H1 (cell line): ENCODE measurements around the gene SPRED1. TPM values are rescaled to one million over a fixed set of nuclear protein-coding genes. Genes with fewer than 3 reads are reported as not detected.

Experiments used
- CTCF ChIA-PET: fragments of 300-600 bp; sonication (Branson Sonifier 250); formaldehyde crosslinking; loops from one replicate; lab custom pipeline; 2021; ENCODE audit not compliant: partially characterized antibody; lab: Charles Lee
- POLR2A ChIA-PET: fragments of 300-600 bp; sonication (Branson Sonifier 250); formaldehyde crosslinking; loops from one replicate; lab custom pipeline; 2021; ENCODE audit warnings: inconsistent platforms; ENCODE audit not compliant: partially characterized antibody; lab: Charles Lee
- DNase-seq, 2 experiments: peaks; one replicate each; pipeline versions ENCODE4 v3.0.0 to v3.0.0-alpha.2; 2010 to 2022; ENCODE audit warnings: low spot score in 2 of 2, low read depth in 1 of 2, mixed read lengths in 1 of 2
- FAIRE-seq: peaks from 2 replicates; lab custom pipeline; 2011; peaks lifted over from hg19 to GRCh38; lab: Jason Lieb, UNC
- H2AFZ ChIP-seq: 2 replicates; pipeline ENCODE4 v1.8.1; 2012; ENCODE audit warnings: low read length, inconsistent platforms
- H2AK5ac ChIP-seq: 2 replicates; pipeline ENCODE4 v1.6.1; 2013; ENCODE audit warnings: low read depth, low read length
- H2BK120ac ChIP-seq: replicated peaks from 2 replicates; pipeline ENCODE3; 2013; ENCODE audit warnings: low read depth, low read length, inconsistent platforms
- H2BK12ac ChIP-seq: 2 replicates; pipeline ENCODE4 v1.6.1; 2013; ENCODE audit warnings: low read depth, low read length
- H2BK15ac ChIP-seq: 2 replicates; pipeline ENCODE4 v1.6.1; 2013; ENCODE audit warnings: low read length
- H2BK20ac ChIP-seq: 2 replicates; pipeline ENCODE4 v1.6.1; 2013; ENCODE audit warnings: low read length
- H2BK5ac ChIP-seq: 2 replicates; pipeline ENCODE4 v1.6.1; 2013; ENCODE audit warnings: low read depth, low read length
- H3K14ac ChIP-seq: 2 replicates; pipeline ENCODE4 v1.6.1; 2013; ENCODE audit warnings: inconsistent platforms; ENCODE audit not compliant: insufficient read length
- H3K18ac ChIP-seq: 2 replicates; pipeline ENCODE4 v1.6.1; 2013; ENCODE audit warnings: low read length; ENCODE audit errors: extremely low read depth
- H3K23ac ChIP-seq: 2 replicates; pipeline ENCODE4 v1.6.1; 2013; ENCODE audit warnings: inconsistent platforms; ENCODE audit not compliant: insufficient read length
- H3K23me2 ChIP-seq: 2 replicates; pipeline ENCODE4 v1.6.1; 2013; ENCODE audit warnings: low read depth, low read length
- H3K27ac ChIP-seq: 2 replicates; pipeline ENCODE4 v1.6.1; 2011; ENCODE audit warnings: low read depth, low read length, inconsistent platforms
- H3K27me3 ChIP-seq, 4 experiments: replicated peaks in 1 of 4; 1 replicate in 1 of 4; 2 replicates in 3 of 4; pipeline versions ENCODE4 v1.6.1 to v1.8.1; 2011 to 2013; ENCODE audit warnings: low read length in 3 of 4, mild to moderate bottlenecking in 3 of 4, inconsistent platforms in 2 of 4, mixed read lengths in 2 of 4, moderate library complexity in 1 of 4; ENCODE audit not compliant: control insufficient read depth in 3 of 4, insufficient read depth in 3 of 4; ENCODE audit errors: extremely low read depth in 1 of 4
- H3K36me3 ChIP-seq, 4 experiments: 2 replicates each; pipeline versions ENCODE4 v1.6.1 to v1.8.1; 2011 to 2013; ENCODE audit warnings: mild to moderate bottlenecking in 4 of 4, low read length in 3 of 4, moderate library complexity in 2 of 4, control low read depth in 1 of 4, inconsistent platforms in 1 of 4; ENCODE audit not compliant: insufficient read depth in 4 of 4, control insufficient read depth in 2 of 4
- H3K4ac ChIP-seq: replicated peaks from 2 replicates; pipeline ENCODE3; 2013; ENCODE audit warnings: low read length, low read depth, mixed read lengths, inconsistent platforms; ENCODE audit not compliant: insufficient read length
- H3K4me1 ChIP-seq, 4 experiments: replicated peaks in 1 of 4; 1 replicate in 1 of 4; 2 replicates in 3 of 4; pipeline versions ENCODE4 v1.6.1 to v1.8.1; 2011 to 2013; ENCODE audit warnings: low read length in 3 of 4, inconsistent platforms in 2 of 4, mixed read lengths in 1 of 4; ENCODE audit not compliant: insufficient read depth in 4 of 4, control insufficient read depth in 3 of 4
- H3K4me2 ChIP-seq, 2 experiments: 2 replicates each; pipeline versions ENCODE4 v1.6.1 to v1.8.1; 2011 to 2013; ENCODE audit warnings: low read depth in 2 of 2, low read length in 2 of 2, control low read depth in 1 of 2, inconsistent platforms in 1 of 2, mild to moderate bottlenecking in 1 of 2; ENCODE audit not compliant: insufficient read depth in 1 of 2
- H3K4me3 ChIP-seq, 4 experiments: fragments of 200-600, 300-600 bp in 1 of 4; sonication (generic), shearing (Covaris generic), sonication (Bioruptor Twin) in 1 of 4; 2 replicates each; pipeline versions ENCODE4 v1.5.1 to v1.8.1; 2011 to 2016; ENCODE audit warnings: low read length in 4 of 4, low read depth in 3 of 4, control low read depth in 2 of 4, inconsistent platforms in 2 of 4, mild to moderate bottlenecking in 2 of 4, mixed read lengths in 1 of 4, moderate library complexity in 1 of 4; ENCODE audit not compliant: insufficient read depth in 2 of 4; ENCODE audit errors: extremely low read depth in 1 of 4
- H3K56ac ChIP-seq: replicated peaks from 2 replicates; pipeline ENCODE3; 2013; ENCODE audit warnings: low read depth, mild to moderate bottlenecking, mixed read lengths, low read length, inconsistent platforms; ENCODE audit not compliant: insufficient read length
- H3K79me1 ChIP-seq: 2 replicates; pipeline ENCODE4 v1.6.1; 2013; ENCODE audit warnings: low read depth, low read length, control low read depth
- H3K79me2 ChIP-seq, 2 experiments: 2 replicates each; pipeline versions ENCODE4 v1.6.1 to v1.8.1; 2012 to 2013; ENCODE audit warnings: low read length in 2 of 2, mild to moderate bottlenecking in 2 of 2, inconsistent platforms in 1 of 2; ENCODE audit not compliant: insufficient read depth in 2 of 2, control insufficient read depth in 1 of 2
- H3K9ac ChIP-seq, 4 experiments: replicated peaks in 1 of 4; 1 replicate in 1 of 4; 2 replicates in 3 of 4; pipeline versions ENCODE4 v1.6.1 to v1.8.1; 2011 to 2013; ENCODE audit warnings: low read depth in 3 of 4, low read length in 3 of 4, control low read depth in 2 of 4, mild to moderate bottlenecking in 2 of 4, moderate library complexity in 2 of 4, inconsistent platforms in 1 of 4; ENCODE audit errors: extremely low read depth in 1 of 4
- H3K9me3 ChIP-seq, 2 experiments: 2 replicates each; pipeline versions ENCODE4 v1.6.1 to v1.8.1; 2012 to 2013; ENCODE audit warnings: mild to moderate bottlenecking in 2 of 2, moderate library complexity in 2 of 2, control low read depth in 1 of 2, inconsistent platforms in 1 of 2, low read depth in 1 of 2, low read length in 1 of 2, mixed read lengths in 1 of 2; ENCODE audit not compliant: insufficient read depth in 2 of 2
- H4K20me1 ChIP-seq, 2 experiments: replicated peaks in 1 of 2; 2 replicates each; pipeline versions ENCODE3 to v1.8.1; 2011 to 2013; ENCODE audit warnings: inconsistent platforms in 2 of 2, low read length in 2 of 2, mild to moderate bottlenecking in 1 of 2; ENCODE audit not compliant: insufficient read depth in 2 of 2, control insufficient read depth in 1 of 2
- H4K5ac ChIP-seq: 2 replicates; pipeline ENCODE4 v1.6.1; 2013; ENCODE audit warnings: low read length, low read depth, mixed read lengths, inconsistent platforms; ENCODE audit not compliant: insufficient read length
- H4K8ac ChIP-seq: 2 replicates; pipeline ENCODE4 v1.8.0; 2013; ENCODE audit warnings: mild to moderate bottlenecking, moderate library complexity, low read length, inconsistent platforms; ENCODE audit not compliant: insufficient read depth; ENCODE audit errors: extremely low read depth
- H4K91ac ChIP-seq: replicated peaks from 2 replicates; pipeline ENCODE3; 2013; ENCODE audit warnings: low read length, mixed read lengths, inconsistent platforms; ENCODE audit not compliant: insufficient read length
- ASH2L ChIP-seq: fragments of 200-600, 300-600 bp; sonication (generic); IDR thresholded peaks from one replicate; pipeline ENCODE4 v1.7.1; 2017; ENCODE audit warnings: low read length
- BACH1 ChIP-seq: IDR thresholded peaks from 2 replicates; pipeline ENCODE4 v1.6.1; 2012; ENCODE audit warnings: low read length, improper control_type of control experiment
- CHD1 ChIP-seq: IDR thresholded peaks from 2 replicates; pipeline ENCODE4 v1.6.1; 2012; ENCODE audit warnings: low read depth, low read length, improper control_type of control experiment
- EGR1 ChIP-seq: IDR thresholded peaks from 2 replicates; pipeline ENCODE4 v1.6.1; 2011; ENCODE audit warnings: low read depth, low read length, borderline replicate concordance
- EZH2 ChIP-seq: fragments of 200-600 bp; sonication (generic); IDR thresholded peaks from 2 replicates; pipeline ENCODE4 v1.7.1; 2012; ENCODE audit warnings: low read depth, mild to moderate bottlenecking, moderate library complexity, low read length, inconsistent platforms; ENCODE audit not compliant: severe bottlenecking
- FOSL1 ChIP-seq: IDR thresholded peaks from 2 replicates; pipeline ENCODE4 v1.6.1; 2011; ENCODE audit warnings: mild to moderate bottlenecking, low read depth, low read length, moderate library complexity; ENCODE audit not compliant: insufficient read depth
- GTF2F1 ChIP-seq: IDR thresholded peaks from 2 replicates; pipeline ENCODE4 v1.6.1; 2012; ENCODE audit warnings: low read depth, low read length, improper control_type of control experiment, borderline replicate concordance
- HDAC2 ChIP-seq, 2 experiments: fragments of 300-600 bp in 1 of 2; sonication (generic) in 1 of 2; IDR thresholded peaks; 2 replicates each; pipeline ENCODE4 v1.6.1; 2011 to 2012; ENCODE audit warnings: low read depth in 2 of 2, low read length in 2 of 2, mild to moderate bottlenecking in 2 of 2, moderate library complexity in 2 of 2, borderline replicate concordance in 1 of 2, inconsistent platforms in 1 of 2
- JUN ChIP-seq: IDR thresholded peaks from 2 replicates; pipeline ENCODE4 v1.6.1; 2011; ENCODE audit warnings: low read depth, mild to moderate bottlenecking, improper control_type of control experiment, low read length
- JUND ChIP-seq: IDR thresholded peaks from 2 replicates; pipeline ENCODE4 v1.6.1; 2011; ENCODE audit warnings: mild to moderate bottlenecking, improper control_type of control experiment, low read length
- PHF8 ChIP-seq: fragments of 200-600 bp; sonication (generic); conservative IDR thresholded peaks from 2 replicates; pipeline ENCODE4 v1.7.1; 2012; ENCODE audit warnings: low read depth, mild to moderate bottlenecking, inconsistent platforms, low read length, moderate library complexity
- SIRT6 ChIP-seq: IDR thresholded peaks from one replicate; pipeline ENCODE4 v1.7.1; 2012; ENCODE audit warnings: low read length, inconsistent platforms
- SRF ChIP-seq: IDR thresholded peaks from 2 replicates; pipeline ENCODE4 v1.6.1; 2011; ENCODE audit warnings: mild to moderate bottlenecking, low read depth, low read length, moderate library complexity
- SUZ12 ChIP-seq: fragments of 200-600 bp; sonication (generic); IDR thresholded peaks from 2 replicates; pipeline ENCODE4 v1.6.1; 2012; ENCODE audit warnings: mild to moderate bottlenecking, inconsistent platforms, low read length, moderate library complexity, mixed read lengths
- TAF7 ChIP-seq: optimal IDR thresholded peaks from 2 replicates; pipeline ENCODE3; 2011; ENCODE audit warnings: low read depth, mild to moderate bottlenecking, inconsistent platforms, low read length, moderate library complexity, borderline replicate concordance
- YY1 ChIP-seq: IDR thresholded peaks from 2 replicates; pipeline ENCODE4 v1.6.1; 2011; ENCODE audit warnings: low read depth, mild to moderate bottlenecking, low read length
- polyA plus RNA-seq, 7 experiments: library from polyadenylated mRNA; depleted of rRNA in 3 of 7; stranded (reverse) in 5 of 7; unstranded in 2 of 7; fragments of >200 nt in 5 of 7; fragments of 200-250 nt in 2 of 7; gene quantifications; 1 replicate in 5 of 7; 2 replicates in 1 of 7; 4 replicates in 1 of 7; pipeline versions ENCODE4 v1.2.1 to v1.2.3, GENCODE V29; 2011 to 2013; ENCODE audit warnings: missing spikeins in 2 of 7, mixed read lengths in 2 of 7
- total RNA-seq: library from RNA; stranded (reverse); fragmentation: NEBNext Ultra II Directional; extraction: Animal tissue kit (Norgen Biotek cat#: 25700); gene quantifications from 2 replicates; pipeline ENCODE4 v1.2.1, GENCODE V29; 2021

Gene SPRED1
- total and polyA plus RNA-seq, 2 of the 8 experiments (the other 6 are each of a cell fraction or from before 2014, with no cell fraction given): 5.5 to 30.3 TPM

GRCh38 chr15:38320181-38320580 lies 67.5 kb downstream of the SPRED1 start:
- Histone ChIP-seq H3K9me3 (no peaks in the 10 kb centered on the region), H3K36me3 (peaks cover 0 to 9% (median 3%) of the 10 kb centered on the region in 4 experiments; a peak in 5 of 8 replicates), H3K79me2 (peaks cover 0 to 58% of the 10 kb centered on the region in 2 experiments; a peak in 2 of 4 replicates), H3K79me1 (no peaks in the 10 kb centered on the region), H3K56ac (no peak overlapping the region), H3K27ac (no peak overlapping the region), H2AK5ac (no peak overlapping the region), H3K4me2 (no peak overlapping the region), H2BK12ac (no peak overlapping the region), H4K91ac (no peak overlapping the region), H3K23me2 (no peaks in the 10 kb centered on the region), H2BK15ac (no peak overlapping the region), H3K27me3 (no peaks in the 10 kb centered on the region), H3K14ac (no peak overlapping the region), H2AFZ (no peak overlapping the region), H4K5ac (no peak overlapping the region), H4K20me1 (peaks cover 0 to 2% of the 10 kb centered on the region in 2 experiments), H3K9ac (no peak overlapping the region), H2BK20ac (no peak overlapping the region), H3K4me3 (no peak overlapping the region), H2BK120ac (no peak overlapping the region), H2BK5ac (no peak overlapping the region), H3K4me1 (no peaks in the 10 kb centered on the region), H3K23ac (no peak overlapping the region), H3K18ac (no peak overlapping the region), H4K8ac (no peak overlapping the region), H3K4ac (no peak overlapping the region)
- DNase-seq (no peak), FAIRE-seq (no peak)
- ChIA-PET POLR2A (interaction anchor here (1.2 kb wide), 2 partner anchors 17 to 66 kb away, joined by 3 read pairs; no protein-coding TSS in a partner anchor), CTCF (interaction anchor here (0.9 to 1.4 kb wide), 2 partner anchors 11 to 120 kb away, joined by 3 to 4 read pairs; no protein-coding TSS in a partner anchor)
- no peak for TF ChIP-seq JUND
- no peak for TF ChIP-seq YY1
- no peak for TF ChIP-seq ASH2L
- TF ChIP-seq EZH2: no peak
- TF ChIP-seq FOSL1: no peak
- TF ChIP-seq GTF2F1: no peak
- no peak for TF ChIP-seq CHD1
- TF ChIP-seq EGR1: no peak
- TF ChIP-seq SRF: no peak
- no peak for TF ChIP-seq BACH1
- no peak for TF ChIP-seq SUZ12
- TF ChIP-seq PHF8: no peak
- TF ChIP-seq HDAC2 (IDR thresholded peaks at IDR 0.05; ENCODE audit: borderline replicate concordance in 1 of 2, low read depth in 2 of 2, low read length in 2 of 2): no peak
- no peak for TF ChIP-seq TAF7
- TF ChIP-seq JUN: no peak
- TF ChIP-seq SIRT6: no peak
